LNCAP (cell line): ENCODE results near the gene NCAPG2.

Source experiments
- TF ChIP-seq, protein P1 (sequence below): fragments of 450-650 bp; IDR thresholded peaks from 2 replicates; pipeline ENCODE4 v1.5.1; 2017; ENCODE audit warnings: mild to moderate bottlenecking

The NCAPG2 gene

DNA sequence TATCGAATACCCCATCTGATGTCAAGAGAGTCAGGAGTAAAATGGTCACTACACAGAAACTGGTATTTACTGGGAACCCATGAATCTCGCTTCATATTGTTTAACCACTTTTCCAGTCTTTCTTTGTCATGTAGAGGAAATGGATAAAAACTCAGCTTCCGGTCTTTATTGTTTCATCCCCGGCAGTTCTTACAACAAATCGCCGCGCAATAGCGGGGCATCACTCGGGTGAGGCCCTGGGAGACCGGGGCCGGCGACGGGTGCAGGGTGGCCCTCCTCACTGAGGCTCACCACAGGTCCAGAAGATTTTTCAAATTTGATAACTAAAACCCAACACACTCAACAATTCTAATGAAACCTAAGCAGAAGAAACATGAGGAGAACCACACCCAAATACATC lies 81.4 kb downstream of the NCAPG2 start:
- TF ChIP-seq, protein P1, sequence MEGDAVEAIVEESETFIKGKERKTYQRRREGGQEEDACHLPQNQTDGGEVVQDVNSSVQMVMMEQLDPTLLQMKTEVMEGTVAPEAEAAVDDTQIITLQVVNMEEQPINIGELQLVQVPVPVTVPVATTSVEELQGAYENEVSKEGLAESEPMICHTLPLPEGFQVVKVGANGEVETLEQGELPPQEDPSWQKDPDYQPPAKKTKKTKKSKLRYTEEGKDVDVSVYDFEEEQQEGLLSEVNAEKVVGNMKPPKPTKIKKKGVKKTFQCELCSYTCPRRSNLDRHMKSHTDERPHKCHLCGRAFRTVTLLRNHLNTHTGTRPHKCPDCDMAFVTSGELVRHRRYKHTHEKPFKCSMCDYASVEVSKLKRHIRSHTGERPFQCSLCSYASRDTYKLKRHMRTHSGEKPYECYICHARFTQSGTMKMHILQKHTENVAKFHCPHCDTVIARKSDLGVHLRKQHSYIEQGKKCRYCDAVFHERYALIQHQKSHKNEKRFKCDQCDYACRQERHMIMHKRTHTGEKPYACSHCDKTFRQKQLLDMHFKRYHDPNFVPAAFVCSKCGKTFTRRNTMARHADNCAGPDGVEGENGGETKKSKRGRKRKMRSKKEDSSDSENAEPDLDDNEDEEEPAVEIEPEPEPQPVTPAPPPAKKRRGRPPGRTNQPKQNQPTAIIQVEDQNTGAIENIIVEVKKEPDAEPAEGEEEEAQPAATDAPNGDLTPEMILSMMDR: no peak

DNA sequence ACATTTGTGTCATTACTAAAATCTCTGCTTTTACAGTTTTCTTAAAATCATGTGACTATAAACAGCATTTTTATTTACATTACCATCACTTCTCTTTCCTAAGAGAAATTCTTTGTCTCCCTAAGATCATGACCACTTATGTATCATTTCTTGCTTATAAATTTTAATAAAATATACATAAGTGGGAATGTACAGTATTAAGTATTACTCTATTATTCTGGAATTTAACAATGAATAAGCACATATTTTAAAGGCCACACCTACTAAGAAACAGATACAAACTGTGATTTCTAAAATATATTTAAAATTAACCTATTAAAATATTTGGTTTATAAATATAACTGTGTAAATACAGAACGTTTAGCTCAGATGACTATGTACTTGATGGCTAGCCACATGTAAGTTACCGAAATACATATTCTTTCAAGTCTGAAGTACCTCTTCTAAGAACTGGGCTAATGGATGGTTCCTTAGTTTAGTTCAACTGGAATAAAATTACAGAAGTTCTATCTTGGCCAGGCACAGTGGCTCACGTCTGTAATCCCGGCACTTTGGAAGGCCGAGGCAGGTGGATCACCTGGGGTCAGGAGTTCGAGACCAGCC lies 83.7 kb downstream of the NCAPG2 start:
- TF ChIP-seq, protein P1: no peak

DNA sequence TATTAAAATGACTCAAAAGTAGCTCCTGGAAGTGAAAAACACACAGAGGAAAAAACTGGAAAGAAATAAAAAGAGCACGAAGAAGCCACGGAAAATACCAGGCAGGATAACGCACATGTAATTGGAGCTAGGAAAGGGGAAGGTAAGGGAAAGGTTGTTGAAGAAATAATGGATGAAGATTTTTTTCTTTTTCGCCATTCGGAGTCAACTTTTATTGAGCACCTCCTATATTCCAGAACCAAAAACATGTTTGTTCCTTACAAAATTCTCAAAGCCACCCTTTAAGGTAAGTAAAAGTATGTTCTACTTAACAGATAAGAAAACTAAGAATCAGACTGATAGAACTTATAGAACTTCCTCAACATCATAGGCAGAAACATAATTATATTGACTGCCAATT lies 84.2 kb downstream of the NCAPG2 start:
- TF ChIP-seq, protein P1: no peak

DNA sequence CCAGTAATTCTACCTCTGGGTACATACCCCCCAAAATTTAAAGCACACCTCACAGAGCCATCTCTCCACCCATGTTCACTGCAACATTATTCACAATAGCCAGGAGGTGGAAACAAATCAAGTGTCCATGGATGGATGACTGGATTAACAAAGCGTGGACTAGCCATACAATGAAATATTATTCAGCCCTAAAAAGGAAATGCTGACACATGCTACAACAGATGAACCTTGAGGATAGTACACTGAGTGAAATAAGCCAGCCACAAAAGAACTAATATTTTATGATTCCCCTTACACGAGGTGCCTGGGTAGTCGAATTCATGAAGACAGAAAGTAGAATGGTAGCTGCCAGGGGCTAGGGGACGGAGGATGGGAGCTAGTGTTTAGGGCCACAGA lies 85.9 kb downstream of the NCAPG2 start:
- TF ChIP-seq, protein P1: no peak

DNA sequence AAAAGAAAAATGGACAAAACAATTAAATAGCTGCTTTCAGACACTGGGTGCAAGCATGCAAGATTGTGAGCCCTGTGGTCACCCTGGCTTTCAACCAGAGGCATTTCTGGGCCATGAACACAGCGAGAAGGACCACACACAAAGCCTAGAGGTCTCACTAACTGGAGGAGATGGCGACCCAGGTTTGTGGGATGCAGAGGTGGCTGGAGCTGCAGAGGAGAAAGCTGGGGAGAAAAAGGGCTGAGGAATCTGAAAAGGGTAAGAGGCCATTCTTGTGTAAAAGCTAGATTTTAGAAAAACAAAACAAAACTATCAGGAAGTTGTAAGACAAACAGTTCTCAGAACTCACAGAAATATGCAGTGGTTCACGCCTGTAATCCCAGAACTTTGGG lies 86.9 kb downstream of the NCAPG2 start:
- TF ChIP-seq, protein P1: no peak

DNA sequence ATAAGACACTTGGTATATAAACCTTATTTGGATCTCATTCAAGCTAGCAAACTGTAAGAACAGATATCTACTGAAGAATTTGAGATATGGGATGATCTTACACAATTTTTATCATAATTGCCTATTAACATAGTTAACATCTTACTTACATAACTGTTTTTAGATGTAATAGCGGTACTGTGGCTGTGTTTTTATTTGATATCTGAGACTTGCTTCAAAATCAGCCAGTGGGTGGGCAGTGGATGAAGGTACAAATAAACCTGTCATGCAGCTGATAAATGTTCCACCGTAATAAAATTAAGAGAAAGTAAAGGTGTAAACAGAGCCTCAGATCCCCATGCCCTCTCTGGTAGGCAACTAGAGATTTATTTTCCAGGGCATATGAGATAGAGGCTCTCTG lies 88.6 kb downstream of the NCAPG2 start:
- TF ChIP-seq, protein P1: no peak

DNA sequence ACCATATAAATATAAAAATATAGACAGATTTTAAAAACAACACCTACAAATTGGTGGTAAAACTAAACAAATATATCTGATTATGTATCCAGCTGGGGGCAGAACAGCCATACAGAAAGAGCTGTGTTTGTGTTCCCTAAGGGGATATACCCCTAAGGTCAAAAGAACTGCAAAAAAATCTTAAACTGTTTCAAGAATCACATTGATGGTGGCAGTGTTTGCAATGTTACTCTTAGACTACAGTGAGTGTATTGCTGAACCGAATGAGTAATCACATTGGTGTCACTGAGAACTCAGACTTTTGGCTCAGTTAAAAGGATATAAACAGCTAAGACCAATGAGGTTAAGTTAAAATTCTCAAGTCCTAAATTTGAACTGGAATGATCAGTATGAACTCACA lies 89.9 kb downstream of the NCAPG2 start:
- TF ChIP-seq, protein P1: no peak

DNA sequence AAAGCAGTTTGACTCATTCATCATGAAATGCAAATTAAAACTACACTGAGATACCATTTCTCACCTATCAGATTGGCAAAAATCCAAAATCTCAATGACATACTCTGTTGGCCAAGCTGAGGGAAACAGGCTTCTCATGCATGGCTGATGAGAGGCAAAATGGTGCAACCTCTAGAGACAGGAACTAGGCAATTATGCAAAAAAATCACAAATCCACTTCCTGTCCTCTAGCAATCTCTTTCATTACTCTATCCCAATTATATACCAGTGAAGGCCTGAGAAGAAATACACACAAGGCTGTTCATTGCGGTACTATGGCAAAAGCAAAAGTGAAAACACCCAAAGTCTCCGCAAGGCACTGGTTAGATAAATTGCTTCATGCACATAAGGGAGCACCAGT lies 91.1 kb downstream of the NCAPG2 start:
- TF ChIP-seq, protein P1: no peak
